ENCODE measurements around the gene SMAGP.

Gene SMAGP

DNA sequence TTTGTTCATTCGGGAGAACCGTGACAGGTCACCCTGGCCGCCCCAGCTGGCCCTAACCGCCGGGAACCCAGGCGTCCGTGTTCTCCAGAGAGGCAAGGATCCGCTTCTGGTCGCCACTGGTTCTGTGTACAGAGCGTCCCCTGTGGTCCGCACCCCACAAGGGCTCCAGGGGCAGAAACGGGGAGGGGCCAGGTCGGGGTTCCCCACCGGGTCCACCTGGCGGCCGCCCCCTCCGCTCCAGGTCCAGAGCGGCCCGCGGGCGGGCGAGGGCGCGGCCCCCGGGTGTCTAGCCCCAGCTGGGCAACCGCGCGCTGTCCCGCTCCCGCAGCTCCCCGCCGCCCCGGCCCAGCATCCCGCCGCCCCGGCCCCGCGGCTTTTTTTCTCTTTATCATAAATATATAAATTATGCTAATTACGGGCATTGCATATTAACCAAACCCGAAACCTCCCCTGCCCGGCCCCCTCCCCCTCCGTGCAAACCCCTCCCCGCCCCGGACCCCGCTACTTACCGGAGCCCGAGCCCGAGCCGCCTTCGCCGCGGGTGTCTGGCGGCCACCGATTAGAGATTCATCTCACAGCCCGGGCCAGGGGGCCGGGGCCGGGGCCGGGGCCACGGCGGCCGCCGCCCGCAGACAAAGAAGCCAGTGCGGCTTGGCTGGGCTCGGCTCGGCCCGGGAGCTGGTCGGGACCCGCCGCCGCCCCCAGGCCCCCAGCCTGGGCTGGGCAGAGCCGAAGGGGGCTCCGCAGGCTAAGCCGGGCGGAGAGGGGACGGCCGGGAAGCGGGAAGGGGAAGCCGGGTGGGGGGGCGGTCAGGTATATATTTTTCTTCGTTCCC lies 52.9 kb downstream of the SMAGP start:
- Histone ChIP-seq H3K9ac (ENCODE audit: low read length) (peak overlapping the region; percentile 66), H3K79me2 (ENCODE audit: insufficient read depth, low read length) (no peaks in the 10 kb centered on the region), H3K4me2 (ENCODE audit: low read depth, low read length, poor library complexity, severe bottlenecking) (peak overlapping the region; percentile 84), H3K9me3 (ENCODE audit: insufficient read depth, low read length) (no peaks in the 10 kb centered on the region), H3K4me3 (ENCODE audit: insufficient read depth, low read length, poor library complexity, severe bottlenecking) (peak overlapping the region; percentile 69), H3F3A (ENCODE audit: insufficient read depth) (peaks cover 25% of the 10 kb centered on the region), H2AFZ (ENCODE audit: low read depth, low read length, severe bottlenecking) (peak overlapping the region; percentile 98), H3K36me3 (ENCODE audit: low read length) (no peaks in the 10 kb centered on the region), H3K27ac (ENCODE audit: low read depth, low read length) (no peak overlapping the region), H3K27me3 (ENCODE audit: low read length) (no peaks in the 10 kb centered on the region), H4K20me1 (ENCODE audit: low read depth, low read length) (no peaks in the 10 kb centered on the region), H3K9me2 (replicated peaks; ENCODE audit: insufficient read depth, low read length) (no peaks in the 10 kb centered on the region)
- TF ChIP-seq, protein P1, sequence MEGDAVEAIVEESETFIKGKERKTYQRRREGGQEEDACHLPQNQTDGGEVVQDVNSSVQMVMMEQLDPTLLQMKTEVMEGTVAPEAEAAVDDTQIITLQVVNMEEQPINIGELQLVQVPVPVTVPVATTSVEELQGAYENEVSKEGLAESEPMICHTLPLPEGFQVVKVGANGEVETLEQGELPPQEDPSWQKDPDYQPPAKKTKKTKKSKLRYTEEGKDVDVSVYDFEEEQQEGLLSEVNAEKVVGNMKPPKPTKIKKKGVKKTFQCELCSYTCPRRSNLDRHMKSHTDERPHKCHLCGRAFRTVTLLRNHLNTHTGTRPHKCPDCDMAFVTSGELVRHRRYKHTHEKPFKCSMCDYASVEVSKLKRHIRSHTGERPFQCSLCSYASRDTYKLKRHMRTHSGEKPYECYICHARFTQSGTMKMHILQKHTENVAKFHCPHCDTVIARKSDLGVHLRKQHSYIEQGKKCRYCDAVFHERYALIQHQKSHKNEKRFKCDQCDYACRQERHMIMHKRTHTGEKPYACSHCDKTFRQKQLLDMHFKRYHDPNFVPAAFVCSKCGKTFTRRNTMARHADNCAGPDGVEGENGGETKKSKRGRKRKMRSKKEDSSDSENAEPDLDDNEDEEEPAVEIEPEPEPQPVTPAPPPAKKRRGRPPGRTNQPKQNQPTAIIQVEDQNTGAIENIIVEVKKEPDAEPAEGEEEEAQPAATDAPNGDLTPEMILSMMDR (IDR thresholded peaks at IDR 0.05; ENCODE audit: insufficient read depth, low read length, poor library complexity, severe bottlenecking): no peak
- no peak for TF ChIP-seq EZH2phosphoT487 (conservative IDR thresholded peaks at IDR 0.05; ENCODE audit: low read length)

DNA sequence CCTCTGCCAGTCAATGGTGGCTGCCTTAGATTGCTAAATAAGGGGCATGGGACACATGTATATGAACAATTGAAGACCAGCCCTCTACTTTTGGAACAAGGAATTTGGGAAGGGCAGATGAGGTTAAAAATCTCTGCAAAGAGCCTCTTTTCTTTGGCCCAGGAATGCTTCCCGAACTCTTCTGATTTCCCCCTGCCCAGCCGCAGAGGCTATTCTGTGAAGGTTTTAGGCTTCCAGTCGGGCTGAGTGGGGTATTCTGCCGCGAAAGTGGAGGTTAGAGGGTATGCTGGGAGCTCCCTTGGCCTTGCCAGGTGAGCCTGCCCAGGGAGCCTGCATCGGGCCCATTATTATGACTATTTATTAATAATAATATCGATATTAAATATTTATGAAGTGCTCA lies 53.6 kb downstream of the SMAGP start:
- no peak for TF ChIP-seq EZH2phosphoT487 (conservative IDR thresholded peaks at IDR 0.05; ENCODE audit: low read length)
- Histone ChIP-seq H3K4me3 (ENCODE audit: insufficient read depth, low read length, poor library complexity, severe bottlenecking) (no peak overlapping the region), H3K36me3 (ENCODE audit: low read length) (no peaks in the 10 kb centered on the region), H3K79me2 (ENCODE audit: insufficient read depth, low read length) (no peaks in the 10 kb centered on the region), H4K20me1 (ENCODE audit: low read depth, low read length) (no peaks in the 10 kb centered on the region), H3F3A (ENCODE audit: insufficient read depth) (peaks cover 25% of the 10 kb centered on the region), H3K9me3 (ENCODE audit: insufficient read depth, low read length) (no peaks in the 10 kb centered on the region), H3K4me2 (ENCODE audit: low read depth, low read length, poor library complexity, severe bottlenecking) (peak overlapping the region; percentile 84), H3K9ac (ENCODE audit: low read length) (no peak overlapping the region), H3K27me3 (ENCODE audit: low read length) (no peaks in the 10 kb centered on the region), H2AFZ (ENCODE audit: low read depth, low read length, severe bottlenecking) (peak overlapping the region; percentile 98), H3K27ac (ENCODE audit: low read depth, low read length) (no peak overlapping the region), H3K9me2 (replicated peaks; ENCODE audit: insufficient read depth, low read length) (no peaks in the 10 kb centered on the region)

DNA sequence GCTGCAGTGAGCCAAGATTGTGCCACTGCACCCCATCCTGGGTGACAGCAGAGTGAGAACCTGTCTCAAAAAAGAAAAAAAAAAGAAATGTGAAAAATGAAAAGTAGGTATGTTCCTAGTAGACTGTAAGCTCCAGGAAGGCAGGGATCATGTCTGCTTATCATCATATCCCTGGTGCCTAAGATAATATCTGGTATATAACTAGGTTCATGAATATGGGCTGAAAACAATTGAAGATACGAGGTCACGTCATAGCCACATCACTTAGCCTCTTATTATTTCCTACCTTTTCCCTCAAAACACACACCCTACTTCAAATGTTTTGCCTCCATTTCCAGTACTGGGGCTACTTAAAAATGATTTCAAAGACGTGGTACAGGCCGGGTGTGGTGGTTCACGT lies 55.3 kb downstream of the SMAGP start:
- Histone ChIP-seq H3K27ac (ENCODE audit: low read depth, low read length) (no peak overlapping the region), H3K36me3 (ENCODE audit: low read length) (no peaks in the 10 kb centered on the region), H3K4me3 (ENCODE audit: insufficient read depth, low read length, poor library complexity, severe bottlenecking) (no peak overlapping the region), H3K79me2 (ENCODE audit: insufficient read depth, low read length) (no peaks in the 10 kb centered on the region), H3K9ac (ENCODE audit: low read length) (no peak overlapping the region), H2AFZ (ENCODE audit: low read depth, low read length, severe bottlenecking) (no peak overlapping the region), H3K9me2 (replicated peaks; ENCODE audit: insufficient read depth, low read length) (no peaks in the 10 kb centered on the region), H3K27me3 (ENCODE audit: low read length) (no peaks in the 10 kb centered on the region), H3K9me3 (ENCODE audit: insufficient read depth, low read length) (no peaks in the 10 kb centered on the region), H4K20me1 (ENCODE audit: low read depth, low read length) (no peaks in the 10 kb centered on the region), H3K4me2 (ENCODE audit: low read depth, low read length, poor library complexity, severe bottlenecking) (no peak overlapping the region), H3F3A (ENCODE audit: insufficient read depth) (peaks cover 25% of the 10 kb centered on the region)
- TF ChIP-seq EZH2phosphoT487 (conservative IDR thresholded peaks at IDR 0.05; ENCODE audit: low read length): no peak
- TF ChIP-seq, protein P1 (IDR thresholded peaks at IDR 0.05; ENCODE audit: insufficient read depth, low read length, poor library complexity, severe bottlenecking): no peak
